Measurements from ENCODE around the gene GET4.

DNA sequence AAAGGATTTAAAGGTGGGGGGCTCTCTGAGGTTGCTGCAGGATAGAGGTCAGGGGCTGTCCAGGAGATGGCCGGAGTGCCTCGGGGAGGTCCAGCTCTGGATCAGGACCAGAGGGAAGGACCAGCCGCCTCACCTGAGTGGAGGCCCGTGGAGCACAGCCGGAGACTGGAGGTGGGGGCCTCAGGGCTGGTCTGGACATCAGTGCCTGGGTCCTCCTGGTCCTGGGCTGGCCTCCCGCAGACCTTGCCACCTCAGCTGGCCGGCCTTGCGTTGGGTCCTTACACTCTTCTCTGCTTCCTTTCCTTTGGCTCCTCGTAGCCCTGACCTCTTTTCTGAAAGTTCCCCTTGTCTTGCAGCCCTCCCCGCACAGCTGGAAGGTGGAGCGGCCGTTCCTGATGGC, 42.1 kb upstream of the GET4 start:
- TF ChIP-seq EGR1 (IDR thresholded peaks at IDR 0.05; ENCODE audit: low read depth in 2 of 2): no peak
- TF ChIP-seq, protein P1, sequence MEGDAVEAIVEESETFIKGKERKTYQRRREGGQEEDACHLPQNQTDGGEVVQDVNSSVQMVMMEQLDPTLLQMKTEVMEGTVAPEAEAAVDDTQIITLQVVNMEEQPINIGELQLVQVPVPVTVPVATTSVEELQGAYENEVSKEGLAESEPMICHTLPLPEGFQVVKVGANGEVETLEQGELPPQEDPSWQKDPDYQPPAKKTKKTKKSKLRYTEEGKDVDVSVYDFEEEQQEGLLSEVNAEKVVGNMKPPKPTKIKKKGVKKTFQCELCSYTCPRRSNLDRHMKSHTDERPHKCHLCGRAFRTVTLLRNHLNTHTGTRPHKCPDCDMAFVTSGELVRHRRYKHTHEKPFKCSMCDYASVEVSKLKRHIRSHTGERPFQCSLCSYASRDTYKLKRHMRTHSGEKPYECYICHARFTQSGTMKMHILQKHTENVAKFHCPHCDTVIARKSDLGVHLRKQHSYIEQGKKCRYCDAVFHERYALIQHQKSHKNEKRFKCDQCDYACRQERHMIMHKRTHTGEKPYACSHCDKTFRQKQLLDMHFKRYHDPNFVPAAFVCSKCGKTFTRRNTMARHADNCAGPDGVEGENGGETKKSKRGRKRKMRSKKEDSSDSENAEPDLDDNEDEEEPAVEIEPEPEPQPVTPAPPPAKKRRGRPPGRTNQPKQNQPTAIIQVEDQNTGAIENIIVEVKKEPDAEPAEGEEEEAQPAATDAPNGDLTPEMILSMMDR (IDR thresholded peaks at IDR 0.05; ENCODE audit: low read depth, low read length, missing input control): no peak
- TF ChIP-seq, protein P2, sequence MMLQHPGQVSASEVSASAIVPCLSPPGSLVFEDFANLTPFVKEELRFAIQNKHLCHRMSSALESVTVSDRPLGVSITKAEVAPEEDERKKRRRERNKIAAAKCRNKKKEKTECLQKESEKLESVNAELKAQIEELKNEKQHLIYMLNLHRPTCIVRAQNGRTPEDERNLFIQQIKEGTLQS (IDR thresholded peaks at IDR 0.05): no peak
- TF ChIP-seq, protein P3, sequence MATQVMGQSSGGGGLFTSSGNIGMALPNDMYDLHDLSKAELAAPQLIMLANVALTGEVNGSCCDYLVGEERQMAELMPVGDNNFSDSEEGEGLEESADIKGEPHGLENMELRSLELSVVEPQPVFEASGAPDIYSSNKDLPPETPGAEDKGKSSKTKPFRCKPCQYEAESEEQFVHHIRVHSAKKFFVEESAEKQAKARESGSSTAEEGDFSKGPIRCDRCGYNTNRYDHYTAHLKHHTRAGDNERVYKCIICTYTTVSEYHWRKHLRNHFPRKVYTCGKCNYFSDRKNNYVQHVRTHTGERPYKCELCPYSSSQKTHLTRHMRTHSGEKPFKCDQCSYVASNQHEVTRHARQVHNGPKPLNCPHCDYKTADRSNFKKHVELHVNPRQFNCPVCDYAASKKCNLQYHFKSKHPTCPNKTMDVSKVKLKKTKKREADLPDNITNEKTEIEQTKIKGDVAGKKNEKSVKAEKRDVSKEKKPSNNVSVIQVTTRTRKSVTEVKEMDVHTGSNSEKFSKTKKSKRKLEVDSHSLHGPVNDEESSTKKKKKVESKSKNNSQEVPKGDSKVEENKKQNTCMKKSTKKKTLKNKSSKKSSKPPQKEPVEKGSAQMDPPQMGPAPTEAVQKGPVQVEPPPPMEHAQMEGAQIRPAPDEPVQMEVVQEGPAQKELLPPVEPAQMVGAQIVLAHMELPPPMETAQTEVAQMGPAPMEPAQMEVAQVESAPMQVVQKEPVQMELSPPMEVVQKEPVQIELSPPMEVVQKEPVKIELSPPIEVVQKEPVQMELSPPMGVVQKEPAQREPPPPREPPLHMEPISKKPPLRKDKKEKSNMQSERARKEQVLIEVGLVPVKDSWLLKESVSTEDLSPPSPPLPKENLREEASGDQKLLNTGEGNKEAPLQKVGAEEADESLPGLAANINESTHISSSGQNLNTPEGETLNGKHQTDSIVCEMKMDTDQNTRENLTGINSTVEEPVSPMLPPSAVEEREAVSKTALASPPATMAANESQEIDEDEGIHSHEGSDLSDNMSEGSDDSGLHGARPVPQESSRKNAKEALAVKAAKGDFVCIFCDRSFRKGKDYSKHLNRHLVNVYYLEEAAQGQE (IDR thresholded peaks at IDR 0.05): no peak
- TF ChIP-seq, protein P4, sequence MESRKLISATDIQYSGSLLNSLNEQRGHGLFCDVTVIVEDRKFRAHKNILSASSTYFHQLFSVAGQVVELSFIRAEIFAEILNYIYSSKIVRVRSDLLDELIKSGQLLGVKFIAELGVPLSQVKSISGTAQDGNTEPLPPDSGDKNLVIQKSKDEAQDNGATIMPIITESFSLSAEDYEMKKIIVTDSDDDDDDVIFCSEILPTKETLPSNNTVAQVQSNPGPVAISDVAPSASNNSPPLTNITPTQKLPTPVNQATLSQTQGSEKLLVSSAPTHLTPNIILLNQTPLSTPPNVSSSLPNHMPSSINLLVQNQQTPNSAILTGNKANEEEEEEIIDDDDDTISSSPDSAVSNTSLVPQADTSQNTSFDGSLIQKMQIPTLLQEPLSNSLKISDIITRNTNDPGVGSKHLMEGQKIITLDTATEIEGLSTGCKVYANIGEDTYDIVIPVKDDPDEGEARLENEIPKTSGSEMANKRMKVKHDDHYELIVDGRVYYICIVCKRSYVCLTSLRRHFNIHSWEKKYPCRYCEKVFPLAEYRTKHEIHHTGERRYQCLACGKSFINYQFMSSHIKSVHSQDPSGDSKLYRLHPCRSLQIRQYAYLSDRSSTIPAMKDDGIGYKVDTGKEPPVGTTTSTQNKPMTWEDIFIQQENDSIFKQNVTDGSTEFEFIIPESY (IDR thresholded peaks at IDR 0.05): no peak
- TF ChIP-seq, protein P5, sequence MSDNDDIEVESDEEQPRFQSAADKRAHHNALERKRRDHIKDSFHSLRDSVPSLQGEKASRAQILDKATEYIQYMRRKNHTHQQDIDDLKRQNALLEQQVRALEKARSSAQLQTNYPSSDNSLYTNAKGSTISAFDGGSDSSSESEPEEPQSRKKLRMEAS (IDR thresholded peaks at IDR 0.05): no peak
- no peak for TF ChIP-seq HNF4G (IDR thresholded peaks at IDR 0.05)
- TF ChIP-seq TAF1 (conservative IDR thresholded peaks at IDR 0.05): no peak
- no peak for TF ChIP-seq JUND (IDR thresholded peaks at IDR 0.05)
- TF ChIP-seq RAD21 (IDR thresholded peaks at IDR 0.05): no peak
- TF ChIP-seq NR2F2 (IDR thresholded peaks at IDR 0.05): no peak
- TF ChIP-seq FOXA1 (IDR thresholded peaks at IDR 0.05): no peak
- TF ChIP-seq GABPA (IDR thresholded peaks at IDR 0.05 in 1 of 2, conservative IDR thresholded peaks at IDR 0.05 in 1 of 2): no peak
